Measurements from ENCODE around the gene RAB11FIP4.

RAB11FIP4 gene

DNA sequence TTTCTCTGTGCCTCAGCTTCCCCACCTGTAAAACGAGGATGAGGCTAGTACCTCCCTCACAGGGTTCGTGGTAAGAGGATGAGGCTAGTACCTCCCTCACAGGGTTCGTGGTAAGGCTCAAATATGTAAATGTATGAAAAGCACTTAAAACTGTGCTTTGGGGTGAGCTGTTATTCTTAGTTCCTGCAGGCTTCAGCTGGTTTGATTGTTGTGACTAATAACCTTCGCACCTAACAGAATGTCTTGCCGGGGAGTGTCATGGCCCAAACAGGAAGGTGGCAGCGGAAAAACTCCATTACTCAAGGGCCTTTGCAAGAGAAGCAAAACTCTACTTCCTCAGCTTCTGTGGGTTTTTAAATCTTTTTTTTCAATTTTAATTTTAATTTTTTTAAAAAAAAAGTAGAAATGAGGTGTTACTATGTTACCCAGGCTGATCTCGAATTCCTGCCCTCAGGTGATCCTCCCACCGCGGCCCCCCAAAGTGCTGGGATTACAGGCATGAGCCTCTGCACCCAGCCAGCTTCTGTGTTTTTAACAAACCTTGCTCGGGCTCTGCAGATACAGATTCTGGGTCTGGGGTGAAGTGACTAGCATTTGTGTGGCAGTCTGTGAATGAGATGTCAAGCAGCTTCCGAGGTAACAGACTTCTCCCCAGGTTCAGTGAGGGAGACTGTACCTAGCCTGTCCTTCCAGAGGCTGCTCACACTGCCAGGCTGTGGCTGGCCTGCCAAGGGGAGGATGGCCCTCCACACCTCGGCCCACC lies 103.0 kb downstream of the RAB11FIP4 start:
- no peaks in the 10 kb centered on the region for H3K9me3 Mint-ChIP-seq
- H3K4me3 Mint-ChIP-seq, result peak overlapping the region; percentile 69
- no peaks in the 10 kb centered on the region for H3K36me3 Mint-ChIP-seq (ENCODE audit: low read depth)
- no peaks in the 10 kb centered on the region for H3K27me3 Mint-ChIP-seq
- H3K4me1 Mint-ChIP-seq (ENCODE audit: low read depth), result peaks cover 99% of the 10 kb centered on the region
- H3K27ac Mint-ChIP-seq, result peak overlapping the region; percentile 94

DNA sequence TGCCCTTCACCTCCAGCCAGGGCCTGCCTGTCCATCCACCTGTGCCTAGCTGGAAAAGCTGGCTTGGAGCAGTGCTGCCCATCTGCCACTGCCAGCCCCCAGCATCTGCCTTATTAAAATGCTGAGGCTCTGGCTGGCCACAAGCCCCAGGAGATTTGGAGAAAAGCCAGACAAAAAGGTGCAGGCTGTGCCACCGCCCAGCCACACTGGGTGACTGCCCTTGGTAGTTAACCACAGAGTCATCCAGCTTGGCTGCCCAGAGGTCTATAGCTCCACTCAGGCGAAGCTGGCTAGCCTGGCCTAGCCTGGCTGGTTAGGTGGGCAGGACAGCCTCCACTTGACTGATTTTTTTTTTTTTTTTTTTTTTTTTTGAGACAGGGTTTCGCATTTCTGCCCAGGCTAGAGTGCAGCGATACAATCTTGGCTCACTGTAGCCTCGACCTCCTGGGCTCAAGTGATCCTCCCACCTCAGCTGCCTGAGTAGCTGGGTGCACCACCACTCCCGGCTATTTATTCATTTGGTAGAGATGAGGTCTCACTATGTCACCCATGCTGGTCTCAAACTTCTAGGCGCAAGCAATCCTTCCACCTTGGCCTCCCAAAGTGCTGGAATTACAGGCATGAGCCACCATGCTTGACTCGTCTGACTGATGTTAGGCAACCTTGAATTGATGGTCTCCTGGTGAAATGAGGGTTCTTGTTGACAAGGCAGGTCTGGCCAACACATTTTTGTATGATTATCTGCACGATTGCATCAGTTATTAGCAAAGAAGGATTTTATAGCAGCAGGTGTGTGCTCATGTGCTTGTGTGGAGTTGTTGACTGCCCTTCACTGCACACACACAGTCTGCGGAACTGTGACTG lies 103.8 kb downstream of the RAB11FIP4 start:
- Mint-ChIP-seq H3K4me3 (peak overlapping the region; percentile 55), H3K27me3 (no peaks in the 10 kb centered on the region), H3K9me3 (no peaks in the 10 kb centered on the region), H3K4me1 (ENCODE audit: low read depth) (peaks cover 99% of the 10 kb centered on the region), H3K27ac (peak overlapping the region; percentile 94), H3K36me3 (ENCODE audit: low read depth) (no peaks in the 10 kb centered on the region)

DNA sequence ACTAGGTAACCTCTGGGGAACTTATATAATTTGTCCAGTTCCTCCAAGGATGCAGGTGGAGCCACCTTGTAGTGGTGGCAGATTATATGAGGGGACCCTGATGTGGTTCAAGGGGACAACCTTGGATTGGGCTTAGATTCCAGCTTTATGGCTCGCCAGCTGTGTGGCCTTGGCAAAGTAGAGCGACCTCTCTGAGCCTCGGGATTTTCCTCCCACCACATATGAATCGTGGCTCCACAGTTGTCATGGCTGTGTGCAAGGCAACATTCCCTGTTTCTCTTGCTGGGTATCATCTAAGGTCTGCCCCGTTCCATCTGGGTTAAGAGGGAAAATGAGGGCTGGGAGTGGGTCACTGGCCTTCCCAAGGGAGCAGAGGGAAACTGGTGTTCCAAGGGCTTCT lies 104.6 kb downstream of the RAB11FIP4 start:
- Mint-ChIP-seq H3K36me3 (ENCODE audit: low read depth) (no peaks in the 10 kb centered on the region), H3K4me1 (ENCODE audit: low read depth) (peaks cover 99% of the 10 kb centered on the region), H3K27ac (peak overlapping the region; percentile 65), H3K27me3 (no peaks in the 10 kb centered on the region), H3K4me3 (no peak overlapping the region), H3K9me3 (no peaks in the 10 kb centered on the region)

DNA sequence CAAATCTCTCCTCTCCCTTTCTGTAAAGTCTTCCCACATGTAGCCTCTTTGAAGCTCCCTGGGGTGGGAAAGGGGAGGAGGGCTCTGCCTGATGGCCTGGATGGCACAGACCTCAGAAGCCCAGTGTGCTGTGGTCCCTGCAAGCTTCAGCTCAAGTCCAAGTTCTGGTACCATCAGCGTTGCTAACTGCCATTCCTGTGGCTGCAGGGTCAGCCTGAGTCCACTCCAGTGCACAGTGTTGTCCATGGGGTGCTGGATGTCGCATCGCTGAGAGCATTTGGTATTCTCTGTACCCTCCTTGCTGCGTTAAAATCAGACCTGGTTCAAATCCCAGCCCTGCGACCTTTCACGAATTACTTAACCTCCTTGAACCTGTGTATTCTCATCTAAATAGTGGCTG lies 105.1 kb downstream of the RAB11FIP4 start:
- Mint-ChIP-seq H3K9me3 (no peaks in the 10 kb centered on the region), H3K27me3 (no peaks in the 10 kb centered on the region), H3K36me3 (ENCODE audit: low read depth) (no peaks in the 10 kb centered on the region), H3K4me1 (ENCODE audit: low read depth) (peaks cover 99% of the 10 kb centered on the region), H3K4me3 (no peak overlapping the region), H3K27ac (peak overlapping the region; percentile 61)

DNA sequence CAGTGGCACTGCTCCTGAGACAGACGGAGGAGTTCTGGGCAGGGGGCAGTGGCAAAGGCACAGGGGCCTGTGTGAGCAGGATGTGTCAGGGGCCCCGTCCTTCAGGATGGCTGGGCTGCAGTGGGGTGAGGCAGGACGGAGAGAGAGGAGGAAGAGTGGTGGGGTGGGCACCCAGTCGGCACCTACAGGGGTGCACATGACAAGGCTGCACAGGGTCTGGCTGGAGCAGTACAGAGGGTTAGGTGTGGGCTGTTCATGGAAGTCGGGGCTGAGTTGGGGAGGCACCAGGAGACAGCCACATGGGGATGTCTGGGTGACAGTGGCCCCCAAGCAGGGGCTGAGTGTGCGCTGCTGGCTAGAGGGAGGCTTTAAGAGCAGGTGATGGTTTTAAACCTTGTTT lies 106.0 kb downstream of the RAB11FIP4 start:
- Mint-ChIP-seq H3K27ac (peak overlapping the region; percentile 19), H3K27me3 (no peaks in the 10 kb centered on the region), H3K36me3 (ENCODE audit: low read depth) (no peaks in the 10 kb centered on the region), H3K4me1 (ENCODE audit: low read depth) (peaks cover 97% of the 10 kb centered on the region), H3K9me3 (no peaks in the 10 kb centered on the region), H3K4me3 (no peak overlapping the region)

DNA sequence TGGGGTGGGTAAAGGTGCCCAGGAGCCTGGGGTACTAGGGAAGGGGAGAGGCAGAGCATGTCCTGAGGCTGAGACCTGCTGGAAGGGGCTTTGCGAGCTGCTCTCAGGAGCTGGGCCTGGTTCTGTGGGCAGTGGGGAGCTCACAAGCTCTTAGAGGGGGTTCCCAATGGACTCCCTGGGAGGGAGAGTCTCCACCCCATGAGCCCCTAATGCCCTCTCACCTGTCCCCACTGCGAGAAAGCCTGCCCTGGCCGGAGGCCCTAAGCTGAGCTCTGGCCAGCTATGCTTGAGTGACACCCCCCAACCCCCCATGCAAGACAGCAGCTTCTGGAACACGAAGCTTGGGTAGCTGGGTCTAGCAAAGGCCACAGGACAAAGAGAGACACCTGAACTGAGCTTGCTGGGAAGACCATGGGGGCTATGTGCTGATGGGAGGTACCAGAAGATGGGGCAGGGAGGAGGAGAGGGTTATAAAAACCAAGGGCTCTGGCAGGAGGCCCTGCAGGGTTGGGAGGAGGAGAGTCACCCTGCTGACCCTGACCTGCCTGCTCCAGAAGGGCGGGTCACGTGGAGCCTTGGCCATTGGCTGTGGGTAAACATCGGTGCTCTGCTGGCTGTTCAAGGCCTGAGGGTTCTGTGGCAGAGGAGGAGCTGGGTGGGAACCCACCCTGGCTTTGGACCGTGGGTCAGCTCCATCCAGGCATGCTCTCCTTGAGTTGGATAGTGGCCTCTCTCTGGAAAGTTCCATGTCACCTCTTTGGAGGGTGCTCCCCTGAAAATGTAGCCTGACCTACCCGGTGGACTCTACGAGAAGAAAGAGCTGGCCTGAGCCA lies 106.7 kb downstream of the RAB11FIP4 start:
- no peaks in the 10 kb centered on the region for H3K27me3 Mint-ChIP-seq
- peaks cover 93% of the 10 kb centered on the region for H3K4me1 Mint-ChIP-seq (ENCODE audit: low read depth)
- no peak overlapping the region for H3K4me3 Mint-ChIP-seq
- no peaks in the 10 kb centered on the region for H3K9me3 Mint-ChIP-seq
- H3K27ac Mint-ChIP-seq, result peak overlapping the region; percentile 33
- H3K36me3 Mint-ChIP-seq (ENCODE audit: low read depth), result no peaks in the 10 kb centered on the region

DNA sequence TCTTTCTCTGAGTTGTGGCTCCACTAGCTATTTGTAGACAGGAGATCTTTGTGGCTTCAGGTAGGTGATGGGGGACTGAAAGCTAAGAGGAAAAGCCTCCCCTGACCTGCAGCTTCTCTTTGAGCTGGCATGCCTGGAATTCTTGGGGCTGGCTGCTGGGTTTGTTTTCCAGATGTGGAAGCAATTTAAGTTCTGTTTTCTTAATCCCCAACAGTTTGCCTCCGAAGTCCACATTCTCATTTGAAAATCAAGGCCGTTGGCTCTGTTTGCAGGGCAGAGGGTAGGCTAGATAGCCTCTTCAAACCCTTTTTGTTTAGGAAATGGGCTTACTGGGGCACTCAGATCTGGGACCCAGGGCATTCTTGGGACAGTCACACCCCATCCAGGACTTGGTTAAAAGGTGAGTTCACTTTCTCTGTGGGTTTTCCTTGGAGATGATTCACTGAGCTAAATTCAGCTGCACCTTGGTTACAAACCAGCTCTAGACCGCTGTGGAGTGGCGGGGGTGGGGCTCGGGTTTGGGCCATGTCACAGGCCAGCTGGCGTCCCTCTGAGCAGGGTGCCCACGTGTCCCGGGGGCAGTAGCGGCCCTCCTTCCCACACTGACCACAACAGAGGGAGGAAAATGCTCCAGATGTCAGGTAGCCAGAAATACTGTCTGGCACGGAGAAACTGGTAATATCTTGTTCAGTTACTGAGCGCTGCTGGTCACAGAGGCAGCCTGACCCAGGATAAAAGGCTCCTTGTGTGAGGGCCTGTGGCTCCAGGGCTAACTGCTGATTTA lies 108.5 kb downstream of the RAB11FIP4 start:
- Mint-ChIP-seq H3K9me3 (no peaks in the 10 kb centered on the region), H3K36me3 (ENCODE audit: low read depth) (no peaks in the 10 kb centered on the region), H3K27me3 (no peaks in the 10 kb centered on the region), H3K27ac (peak overlapping the region; percentile 21), H3K4me3 (peak overlapping the region; percentile 30), H3K4me1 (ENCODE audit: low read depth) (peaks cover 77% of the 10 kb centered on the region)

DNA sequence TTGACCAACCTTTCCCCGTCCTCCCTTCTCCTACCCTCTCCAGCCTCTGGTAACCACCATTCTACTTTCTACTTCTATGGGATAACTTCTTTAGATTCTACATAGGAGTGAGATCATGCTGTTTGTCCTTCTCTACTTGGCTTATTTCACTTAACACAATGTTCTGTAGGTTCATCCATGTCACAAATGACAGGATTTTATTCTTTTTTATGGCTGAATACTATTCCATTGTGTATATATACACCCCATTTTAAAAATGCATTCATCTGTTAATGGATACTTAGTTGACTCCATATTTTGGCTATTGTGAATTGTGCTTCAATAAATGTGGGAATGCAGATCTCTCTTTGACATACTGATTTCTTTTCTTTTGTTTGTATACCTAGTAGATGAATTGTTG lies 115.0 kb downstream of the RAB11FIP4 start:
- Mint-ChIP-seq H3K4me1 (ENCODE audit: low read depth) (peaks cover 64% of the 10 kb centered on the region), H3K27ac (no peak overlapping the region), H3K4me3 (no peak overlapping the region), H3K9me3 (no peaks in the 10 kb centered on the region), H3K36me3 (ENCODE audit: low read depth) (no peaks in the 10 kb centered on the region), H3K27me3 (no peaks in the 10 kb centered on the region)

DNA sequence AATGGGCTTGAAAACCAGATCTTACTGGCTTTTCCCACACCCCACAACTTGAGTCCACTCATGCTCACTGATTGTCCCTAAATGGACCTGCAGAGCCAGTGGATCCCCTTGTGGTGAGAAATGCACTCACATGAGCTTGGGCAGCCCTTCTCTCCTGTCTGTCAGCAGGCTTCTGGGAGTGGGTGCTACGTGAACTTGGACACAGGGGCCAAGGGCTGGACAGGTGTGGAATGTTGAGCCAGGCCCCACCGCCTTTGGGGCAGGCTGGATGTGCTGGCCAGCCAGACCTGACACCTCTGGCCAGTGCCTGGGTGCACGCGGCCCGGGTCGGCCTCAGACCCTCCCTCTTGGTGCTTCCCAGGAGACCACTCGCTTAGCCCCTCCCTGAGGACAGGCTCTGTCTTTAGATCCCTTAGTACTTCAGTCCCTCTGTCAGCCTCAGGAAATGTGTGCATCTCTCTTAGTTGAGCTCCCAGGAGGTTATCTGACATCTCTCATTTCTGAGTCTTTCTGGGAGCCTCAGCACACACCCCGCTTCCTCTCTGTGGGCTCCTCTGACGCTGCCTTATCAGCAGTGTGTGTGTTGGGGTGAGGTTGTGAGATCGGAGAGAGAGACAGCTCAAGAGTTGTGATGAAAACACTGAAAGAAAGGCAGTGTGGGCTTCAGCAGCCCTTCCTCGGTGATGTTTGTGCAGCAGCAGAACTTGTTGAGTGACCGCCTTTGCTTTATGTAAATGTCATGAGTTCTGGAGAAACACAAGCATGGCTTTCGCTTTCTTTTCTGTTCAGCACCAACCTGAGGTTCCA lies 117.0 kb downstream of the RAB11FIP4 start:
- no peaks in the 10 kb centered on the region for H3K27me3 Mint-ChIP-seq
- no peaks in the 10 kb centered on the region for H3K36me3 Mint-ChIP-seq (ENCODE audit: low read depth)
- H3K4me1 Mint-ChIP-seq (ENCODE audit: low read depth), result peaks cover 61% of the 10 kb centered on the region
- H3K9me3 Mint-ChIP-seq, result no peaks in the 10 kb centered on the region
- peak overlapping the region; percentile 89 for H3K4me3 Mint-ChIP-seq
- peak overlapping the region; percentile 99 for H3K27ac Mint-ChIP-seq

DNA sequence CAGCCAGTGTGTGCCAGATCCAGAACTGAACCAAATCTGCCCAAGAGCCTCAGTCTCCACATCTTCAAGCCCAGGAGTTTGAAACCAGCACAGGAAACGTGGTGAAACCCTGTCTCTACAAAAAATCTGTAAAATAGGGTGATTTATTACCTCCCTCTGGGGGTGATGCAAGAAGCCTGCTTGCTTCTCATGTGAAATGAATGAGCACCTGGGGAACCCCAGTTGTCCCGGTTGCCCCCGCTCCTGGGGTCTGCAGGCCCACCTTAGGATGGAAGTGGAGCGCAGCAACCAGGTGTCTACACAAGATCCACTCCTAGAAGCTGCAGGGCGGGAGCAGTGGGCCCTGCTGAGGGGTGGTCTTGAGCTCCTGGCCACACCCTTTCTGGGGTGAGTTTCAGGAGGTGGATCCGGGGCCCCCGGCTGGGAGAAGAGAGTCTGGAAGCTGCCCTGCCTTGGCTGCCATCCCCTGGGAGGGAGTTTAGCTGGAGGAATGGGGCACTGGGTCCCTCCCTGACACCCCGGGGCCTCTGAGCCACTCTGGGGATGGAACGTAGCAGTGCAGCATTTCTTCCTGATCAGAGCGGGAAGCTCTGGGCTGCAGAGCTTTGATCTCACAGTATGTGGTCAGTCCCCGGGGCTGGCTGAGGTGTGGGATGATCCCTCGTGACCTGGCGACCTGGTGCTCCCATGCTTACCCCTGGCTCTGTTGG lies 117.8 kb downstream of the RAB11FIP4 start:
- Mint-ChIP-seq H3K4me3 (peak overlapping the region; percentile 89), H3K27ac (peak overlapping the region; percentile 99), H3K4me1 (ENCODE audit: low read depth) (peaks cover 68% of the 10 kb centered on the region), H3K36me3 (ENCODE audit: low read depth) (no peaks in the 10 kb centered on the region), H3K9me3 (no peaks in the 10 kb centered on the region), H3K27me3 (no peaks in the 10 kb centered on the region)

DNA sequence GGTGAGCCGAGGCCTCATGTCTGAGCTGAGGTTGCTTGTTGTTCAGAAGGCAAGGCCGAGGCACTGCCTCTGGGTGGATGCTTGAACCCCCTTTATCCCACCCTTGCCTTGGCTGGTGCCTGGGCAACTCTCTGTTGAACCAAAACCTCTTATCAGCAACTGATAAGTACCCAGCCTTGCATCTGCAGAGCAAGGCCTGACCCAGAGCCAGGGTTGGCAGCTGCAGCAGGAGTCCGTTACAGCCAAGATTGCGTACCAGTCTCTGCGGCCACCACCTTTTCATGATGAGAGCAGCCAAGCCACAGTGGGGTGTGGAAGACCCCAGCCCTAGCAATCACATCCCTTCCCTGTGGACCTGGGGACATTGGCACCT lies 118.3 kb downstream of the RAB11FIP4 start:
- no peaks in the 10 kb centered on the region for H3K9me3 Mint-ChIP-seq
- peaks cover 73% of the 10 kb centered on the region for H3K4me1 Mint-ChIP-seq (ENCODE audit: low read depth)
- H3K36me3 Mint-ChIP-seq (ENCODE audit: low read depth), result no peaks in the 10 kb centered on the region
- H3K4me3 Mint-ChIP-seq, result peak overlapping the region; percentile 89
- H3K27me3 Mint-ChIP-seq, result no peaks in the 10 kb centered on the region
- peak overlapping the region; percentile 99 for H3K27ac Mint-ChIP-seq

DNA sequence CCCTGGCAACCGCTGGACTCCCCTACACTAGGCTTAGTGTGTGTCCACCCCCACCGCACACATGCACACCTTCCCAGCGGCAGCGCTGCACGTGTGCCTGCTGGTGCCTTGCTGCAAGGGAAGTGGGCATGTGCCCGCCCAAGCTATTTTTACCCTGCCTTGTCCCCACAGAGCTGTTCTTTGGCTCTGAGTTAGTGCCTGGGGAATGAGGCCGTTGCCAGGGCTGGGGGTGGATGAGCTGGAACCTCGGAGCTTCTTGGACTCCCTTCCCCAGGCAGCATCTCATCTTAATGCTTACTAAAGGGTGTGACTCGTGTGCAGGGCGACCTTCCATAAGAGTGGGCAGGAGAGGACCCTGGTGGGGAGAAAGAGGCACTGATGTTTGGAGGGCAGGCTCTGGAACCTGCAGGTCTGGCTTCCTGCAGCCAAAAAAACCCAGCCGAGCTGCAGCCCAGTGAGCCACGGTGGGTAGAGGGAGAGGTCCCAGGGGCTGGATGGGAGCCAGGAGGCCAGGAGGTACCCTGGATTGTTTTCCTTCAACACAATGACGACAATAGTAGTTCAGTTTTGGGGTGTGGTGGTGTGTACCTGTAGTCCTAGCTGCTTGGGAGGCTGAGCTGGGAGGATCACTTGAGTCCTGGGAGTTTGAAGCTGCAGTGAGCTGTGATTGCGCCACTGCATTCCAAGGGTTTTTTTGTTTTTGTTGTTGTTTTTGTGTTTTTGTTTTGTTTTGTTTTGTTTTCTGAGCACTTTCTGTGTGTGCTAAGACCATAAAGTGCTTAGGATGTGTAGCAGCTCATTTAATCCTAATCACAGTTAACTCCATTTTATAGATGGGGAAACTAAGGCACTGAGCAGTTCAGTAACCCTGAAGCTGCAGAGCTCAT lies 119.1 kb downstream of the RAB11FIP4 start:
- no peaks in the 10 kb centered on the region for H3K9me3 Mint-ChIP-seq
- H3K4me3 Mint-ChIP-seq, result peak overlapping the region; percentile 89
- H3K27ac Mint-ChIP-seq, result peak overlapping the region; percentile 99
- peaks cover 75% of the 10 kb centered on the region for H3K4me1 Mint-ChIP-seq (ENCODE audit: low read depth)
- H3K27me3 Mint-ChIP-seq, result no peaks in the 10 kb centered on the region
- H3K36me3 Mint-ChIP-seq (ENCODE audit: low read depth), result no peaks in the 10 kb centered on the region

Data from stimulated activated naive CD8-positive, alpha-beta T cell treated with anti-CD3 and anti-CD28 coated beads, Interleukin-15, Interleukin-2, amounts not matched to agents 100 ng/mL and 50 ng/mL, for 24 hours (primary cell).